ENCODE measurements around the gene POFUT1. TPM values are rescaled to one million over a fixed set of nuclear protein-coding genes. Genes with fewer than 3 reads are reported as not detected.

Gene POFUT1
- total and polyA plus RNA-seq, 2 of the 8 experiments (the other 6 are each of a cell fraction or from before 2014, with no cell fraction given) = 19.4 to 24.4 TPM

DNA sequence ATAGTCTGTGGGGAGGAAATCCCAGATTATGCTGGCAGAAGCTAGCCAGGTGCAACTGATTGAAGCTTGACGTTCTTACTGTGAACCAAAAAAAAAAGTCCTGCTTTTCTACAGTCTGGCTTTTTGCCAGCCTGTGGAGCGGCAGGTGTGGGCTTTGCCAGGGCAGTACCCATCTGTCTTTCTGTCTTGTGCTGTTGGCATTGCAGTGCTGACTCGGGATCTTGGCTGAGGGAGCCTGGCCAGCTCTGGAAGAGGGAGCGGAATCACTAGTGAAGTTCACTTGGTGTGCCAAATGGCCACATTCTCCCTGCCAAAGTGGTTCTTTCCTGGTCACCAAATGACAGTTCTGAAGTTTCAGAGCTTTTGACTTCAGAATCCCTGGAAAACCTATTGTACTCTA is 74.8 kb downstream of the POFUT1 start:
- H3K79me2 ChIP-seq (ENCODE audit: control insufficient read depth in 1 of 2, insufficient read depth in 2 of 2, low read length in 2 of 2) = no peaks in the 10 kb centered on the region

More for the DNA sequence above, 74.8 kb downstream of the POFUT1 start:
- Histone ChIP-seq H3K56ac (replicated peaks; ENCODE audit: insufficient read length, low read depth, low read length) (no peak overlapping the region), H3K9ac (replicated peaks in 1 of 4; ENCODE audit: extremely low read depth in 1 of 4, low read depth in 3 of 4, low read length in 3 of 4) (no peak overlapping the region), H3K18ac (ENCODE audit: extremely low read depth, low read length) (no peak overlapping the region), H3K4me1 (replicated peaks in 1 of 4; ENCODE audit: control insufficient read depth in 3 of 4, insufficient read depth in 4 of 4, low read length in 3 of 4) (peaks cover 0 to 4% (median 0%) of the 10 kb centered on the region in 4 experiments; a peak in 3 of 7 replicates), H2BK15ac (ENCODE audit: low read length) (no peak overlapping the region), H3K4me2 (ENCODE audit: insufficient read depth in 1 of 2, low read depth in 2 of 2, low read length in 2 of 2) (no peak overlapping the region), H2AFZ (ENCODE audit: low read length) (no peak overlapping the region), H2AK5ac (ENCODE audit: low read depth, low read length) (no peak overlapping the region), H4K20me1 (replicated peaks in 1 of 2; ENCODE audit: control insufficient read depth in 1 of 2, insufficient read depth in 2 of 2, low read length in 2 of 2) (peaks cover 0 to 5% of the 10 kb centered on the region in 2 experiments), H3K4ac (replicated peaks; ENCODE audit: insufficient read length, low read depth, low read length) (no peak overlapping the region), H4K91ac (replicated peaks; ENCODE audit: insufficient read length, low read length) (no peak overlapping the region), H2BK120ac (replicated peaks; ENCODE audit: low read depth, low read length) (no peak overlapping the region), H2BK12ac (ENCODE audit: low read depth, low read length) (no peak overlapping the region), H4K8ac (ENCODE audit: extremely low read depth, insufficient read depth, low read length) (no peak overlapping the region), H3K27me3 (replicated peaks in 1 of 4; ENCODE audit: control insufficient read depth in 3 of 4, extremely low read depth in 1 of 4, insufficient read depth in 3 of 4, low read length in 3 of 4) (no peaks in the 10 kb centered on the region), H3K36me3 (ENCODE audit: control insufficient read depth in 2 of 4, insufficient read depth in 4 of 4, low read length in 3 of 4) (no peaks in the 10 kb centered on the region), H4K5ac (ENCODE audit: insufficient read length, low read depth, low read length) (no peak overlapping the region), H3K23me2 (ENCODE audit: low read depth, low read length) (peaks cover 5% of the 10 kb centered on the region; the same call in 1 of the 2 replicates), H3K14ac (ENCODE audit: insufficient read length) (no peak overlapping the region), H2BK5ac (ENCODE audit: low read depth, low read length) (no peak overlapping the region), H2BK20ac (ENCODE audit: low read length) (no peak overlapping the region), H3K9me3 (ENCODE audit: insufficient read depth in 2 of 2, low read depth in 1 of 2, low read length in 1 of 2) (peaks cover 2 to 9% of the 10 kb centered on the region in 2 experiments; a peak in 2 of 4 replicates), H3K27ac (ENCODE audit: low read depth, low read length) (no peak overlapping the region), H3K23ac (ENCODE audit: insufficient read length) (no peak overlapping the region), H3K4me3 (ENCODE audit: extremely low read depth in 1 of 4, insufficient read depth in 2 of 4, low read depth in 3 of 4, low read length in 4 of 4) (no peak overlapping the region), H3K79me1 (ENCODE audit: low read depth, low read length) (no peaks in the 10 kb centered on the region; the same call in 1 of the 2 replicates)
- ChIA-PET POLR2A (ENCODE audit: partially characterized antibody) (interaction anchor here (1.1 kb wide), 1 partner anchor 12 kb away, joined by 4 read pairs; no protein-coding TSS in a partner anchor), CTCF (ENCODE audit: partially characterized antibody) (interaction anchor here (0.7 to 1.1 kb wide), 2 partner anchors 18 to 345 kb away, joined by 3 read pairs; no protein-coding TSS in a partner anchor)
- WGBS, 2 experiments (ENCODE audit: extremely low coverage in 1 of 2, insufficient coverage in 1 of 2, insufficient read length in 1 of 2, insufficient replicate concordance in 2 of 2, low coverage in 1 of 2, low lambda C conversion rate in 2 of 2, missing lambda C conversion rate in 1 of 2) = 91% methylated on average over 4 of the region's 4 CpGs; no CpG with 5 or more reads in 1 of the 2 experiments
- DNase-seq (ENCODE audit: low read depth in 1 of 2, low spot score in 2 of 2) (no peak), FAIRE-seq (no peak)
- TF ChIP-seq BCL11A (IDR thresholded peaks at IDR 0.05; ENCODE audit: low read depth in 2 of 2, low read length in 2 of 2) (no peak), RFX5 (IDR thresholded peaks at IDR 0.05; ENCODE audit: borderline replicate concordance, low read depth, low read length) (no peak), BACH1 (IDR thresholded peaks at IDR 0.05; ENCODE audit: low read length) (no peak), CBX5 (IDR thresholded peaks at IDR 0.05; ENCODE audit: low read depth, low read length) (no peak), SP1 (IDR thresholded peaks at IDR 0.05; ENCODE audit: low read depth, low read length) (no peak), RNF2 (IDR thresholded peaks at IDR 0.05; ENCODE audit: borderline replicate concordance, low read depth, low read length, missing control alignments, poor library complexity, severe bottlenecking) (no peak), ASH2L (IDR thresholded peaks at IDR 0.05; ENCODE audit: low read length) (no peak), CHD1 (IDR thresholded peaks at IDR 0.05; ENCODE audit: low read depth, low read length) (no peak), SUZ12 (IDR thresholded peaks at IDR 0.05; ENCODE audit: low read length) (no peak), RAD21 (IDR thresholded peaks at IDR 0.05 in 1 of 2, conservative IDR thresholded peaks at IDR 0.05 in 1 of 2; ENCODE audit: low read depth in 2 of 2, low read length in 2 of 2) (no peak), PHF8 (conservative IDR thresholded peaks at IDR 0.05; ENCODE audit: low read depth, low read length) (no peak)
- TF ChIP-seq, protein P1, sequence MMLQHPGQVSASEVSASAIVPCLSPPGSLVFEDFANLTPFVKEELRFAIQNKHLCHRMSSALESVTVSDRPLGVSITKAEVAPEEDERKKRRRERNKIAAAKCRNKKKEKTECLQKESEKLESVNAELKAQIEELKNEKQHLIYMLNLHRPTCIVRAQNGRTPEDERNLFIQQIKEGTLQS (IDR thresholded peaks at IDR 0.05; ENCODE audit: insufficient read depth, low read depth, low read length) = no peak
